GM21717 (cell line): ENCODE data around the gene CCT7.
"Not testable (repeated sequence)": the region's sequence is repeated elsewhere in the genome, so short reads cannot be mapped to it uniquely, and the experiment has no call there.

Experiments used
- ATAC-seq: cut with Tn5 transposase; IDR thresholded peaks from one replicate; pipeline ENCODE4 v1.9.1; 2021; ENCODE audit warnings: mild to moderate bottlenecking, moderate library complexity; ENCODE audit not compliant: unreplicated experiment

Gene CCT7

GRCh38 chr2:73233932-73234832 is at the start of gene CCT7:
Gene CCT7 (plus strand): TSS chr2:73234308. CDS start chr2:73234379, 71 bp downstream.
- peak; percentile 60 for ATAC-seq

GRCh38 chr2:73185965-73186364 is 48.1 kb upstream of the CCT7 start:
- ATAC-seq: no peak

- ATAC-seq: no peak
Measured at GRCh38 chr2:73187549-73187948, 46.6 kb upstream of the CCT7 start.

- ATAC-seq: no peak
Measured at GRCh38 chr2:73197579-73197978, 36.5 kb upstream of the CCT7 start.

GRCh38 chr2:73200281-73200680 is 33.8 kb upstream of the CCT7 start:
- not testable (repeated sequence) for ATAC-seq

GRCh38 chr2:73202156-73203054 is 31.7 kb upstream of the CCT7 start, which contains the start of gene NOTO:
Gene NOTO (plus strand): TSS chr2:73202574. CDS start chr2:73202667, 93 bp downstream.
- ATAC-seq: no peak

GRCh38 chr2:73203055-73203681 is 30.9 kb upstream of the CCT7 start:
- no peak for ATAC-seq

GRCh38 chr2:73205611-73206010 is 28.5 kb upstream of the CCT7 start:
- no peak for ATAC-seq

- no peak for ATAC-seq
Measured at GRCh38 chr2:73208258-73208657, 25.9 kb upstream of the CCT7 start.

GRCh38 chr2:73210019-73210418 is 24.1 kb upstream of the CCT7 start:
- no peak for ATAC-seq

- ATAC-seq: no peak
Measured at GRCh38 chr2:73210696-73211095, 23.4 kb upstream of the CCT7 start.

GRCh38 chr2:73212098-73212447 is 22.0 kb upstream of the CCT7 start:
- no peak for ATAC-seq

GRCh38 chr2:73212448-73213176 is 21.5 kb upstream of the CCT7 start:
- peak; percentile 65 for ATAC-seq

GRCh38 chr2:73214120-73215035 is 19.7 kb upstream of the CCT7 start, which contains the start of gene SMYD5:
Gene SMYD5 (plus strand): TSS chr2:73214245. CDS start chr2:73214267, 22 bp downstream.
- peak; percentile 91 for ATAC-seq

- no peak for ATAC-seq
Measured at GRCh38 chr2:73215254-73215653, 18.9 kb upstream of the CCT7 start.

GRCh38 chr2:73217160-73217559 is 16.9 kb upstream of the CCT7 start:
- no peak for ATAC-seq

- no peak for ATAC-seq
Measured at GRCh38 chr2:73217826-73218225, 16.3 kb upstream of the CCT7 start.

- ATAC-seq: no peak
Measured at GRCh38 chr2:73218298-73218697, 15.8 kb upstream of the CCT7 start.

- no peak for ATAC-seq
Measured at GRCh38 chr2:73223821-73224220, 10.3 kb upstream of the CCT7 start.
